ENCODE results near the gene TMEM95.

The TMEM95 gene

GRCh38 chr17:7405350-7406234 lies 50.6 kb downstream of the TMEM95 start:
- no peak for DNase-seq

DNA sequence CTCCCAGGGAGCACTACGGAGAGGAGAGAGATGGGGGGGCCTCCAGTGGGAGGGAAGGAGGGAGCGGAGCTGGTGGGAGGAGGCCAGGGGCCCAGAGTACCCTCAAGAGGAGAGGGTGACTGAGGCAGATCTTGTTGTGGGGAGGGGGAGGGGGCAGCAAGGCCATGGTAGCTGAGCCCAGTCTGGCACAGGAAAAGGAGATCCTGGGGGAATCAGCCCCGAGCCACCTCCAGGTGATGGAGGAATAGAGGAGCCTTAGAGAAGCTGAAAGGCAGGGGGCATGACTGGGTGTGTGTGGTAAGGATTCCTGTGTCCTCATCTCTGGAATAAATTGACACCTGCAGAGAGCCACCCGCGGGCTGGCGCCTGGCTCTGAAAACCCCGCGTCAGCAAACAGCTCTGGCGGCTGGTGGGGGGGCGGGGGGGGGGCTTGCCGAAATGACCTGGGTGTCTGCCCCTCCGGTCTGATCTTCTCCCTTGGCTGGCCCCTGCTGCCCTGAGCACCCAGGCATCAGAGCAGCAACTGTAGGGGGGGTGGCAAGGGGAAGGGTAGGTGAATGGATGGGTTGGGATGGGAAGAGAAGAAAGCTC lies 51.4 kb downstream of the TMEM95 start:
- no peak for DNase-seq
